GM21723 (cell line): Measurements from ENCODE around the gene PHF20.
"Not testable (repeated sequence)": the region's sequence is repeated elsewhere in the genome, so short reads cannot be mapped to it uniquely, and the experiment has no call there.

Source experiments
- ATAC-seq: cut with Tn5 transposase; IDR thresholded peaks from one replicate; pipeline ENCODE4 v1.9.1; 2021; ENCODE audit warnings: mild to moderate bottlenecking, moderate library complexity; ENCODE audit not compliant: unreplicated experiment

PHF20 gene

DNA sequence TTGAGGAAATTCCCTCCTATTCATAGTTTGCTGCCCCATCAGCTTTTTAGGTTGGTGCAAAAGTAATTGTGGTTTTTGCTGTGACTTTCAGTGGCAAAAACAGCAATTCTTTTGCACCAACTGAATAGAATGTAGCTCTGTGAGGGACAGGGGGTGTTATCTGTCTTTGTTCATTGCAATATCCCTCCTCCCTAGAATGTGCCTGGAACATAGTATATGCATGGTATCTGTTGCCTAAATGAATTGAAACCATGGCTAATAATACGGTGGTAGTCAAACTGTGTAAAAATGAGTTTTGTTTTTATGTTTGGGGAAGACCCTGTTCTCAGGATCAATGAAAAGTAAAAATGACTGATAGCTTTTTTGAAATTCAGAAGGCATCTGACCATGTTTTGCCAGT is 137.4 kb downstream of the PHF20 start:
- no peak for ATAC-seq

DNA sequence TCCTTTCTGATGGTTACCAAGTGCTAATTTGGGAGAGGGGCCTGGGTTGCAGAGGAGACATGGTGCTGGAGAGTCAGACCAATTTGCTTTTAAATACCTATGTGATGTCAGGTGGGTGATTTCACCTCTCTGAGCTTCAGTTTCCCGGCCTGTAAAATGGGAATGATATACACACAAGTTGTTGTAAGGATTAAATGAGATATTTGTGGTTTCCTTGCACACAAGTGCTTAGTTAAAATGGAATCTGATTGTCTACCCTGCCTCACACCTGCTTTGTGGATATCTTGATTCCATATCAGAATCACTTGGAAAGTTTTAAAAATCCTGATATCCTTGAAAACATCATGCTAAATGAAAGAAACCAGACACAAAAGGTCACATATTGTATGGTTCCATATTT is 138.0 kb downstream of the PHF20 start:
- no peak for ATAC-seq

DNA sequence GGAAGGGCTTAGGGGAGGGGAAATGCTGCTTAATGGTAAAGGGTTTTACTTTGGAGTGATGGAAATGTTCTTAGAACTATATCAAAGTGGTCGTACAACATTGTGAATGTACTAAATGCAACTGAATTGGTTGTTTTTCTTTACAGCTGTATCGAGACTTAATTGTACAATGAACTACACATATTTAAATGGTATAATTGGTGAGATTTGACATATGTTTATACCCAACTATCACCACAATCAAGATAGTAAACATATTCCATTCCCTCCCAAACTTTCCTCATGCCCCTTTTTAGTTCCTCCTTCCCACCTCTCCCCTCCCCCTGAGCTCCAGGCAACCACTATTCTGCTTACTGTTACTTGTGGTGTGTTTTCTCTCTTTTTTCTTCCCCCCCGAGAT is 138.4 kb downstream of the PHF20 start:
- ATAC-seq = no peak

DNA sequence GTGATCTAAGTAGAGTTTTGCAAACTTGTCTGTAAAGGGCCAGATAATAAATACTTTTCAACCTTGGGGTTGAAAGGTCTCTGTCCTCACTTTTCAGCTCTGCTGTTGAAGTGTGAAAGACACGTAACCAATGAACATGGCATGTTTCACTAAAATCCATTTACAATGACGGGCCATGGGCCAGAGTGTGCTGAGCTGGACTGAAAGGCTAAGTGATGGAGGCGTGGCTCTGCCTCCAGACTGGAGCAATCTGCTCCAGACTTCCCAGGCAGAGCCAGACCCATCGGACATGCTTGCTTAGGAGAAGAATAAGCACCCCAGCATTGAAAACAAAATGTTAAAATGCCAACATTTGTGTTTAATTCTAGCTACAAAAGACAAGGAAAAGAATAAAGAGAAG is 141.1 kb downstream of the PHF20 start:
- no peak for ATAC-seq

DNA sequence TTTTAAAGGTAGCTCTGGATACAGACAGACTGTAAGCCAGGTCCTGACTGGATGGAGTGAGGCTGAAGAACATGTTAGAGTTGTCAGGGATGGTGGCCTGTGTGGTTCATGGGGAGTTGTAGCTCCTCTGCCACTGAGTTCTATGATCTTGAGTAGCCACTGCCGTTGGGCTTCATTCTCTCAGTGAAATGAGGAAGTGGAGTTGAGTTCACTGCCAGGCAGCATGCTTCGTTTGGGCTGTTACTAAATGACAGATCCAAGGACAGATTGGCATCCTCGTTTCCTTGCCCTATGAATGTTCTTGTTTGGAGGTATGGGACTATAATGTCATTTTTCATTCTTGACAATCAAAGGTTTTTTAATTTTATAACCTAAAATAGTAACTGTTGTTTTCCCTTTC is 145.3 kb downstream of the PHF20 start:
- ATAC-seq = no peak

DNA sequence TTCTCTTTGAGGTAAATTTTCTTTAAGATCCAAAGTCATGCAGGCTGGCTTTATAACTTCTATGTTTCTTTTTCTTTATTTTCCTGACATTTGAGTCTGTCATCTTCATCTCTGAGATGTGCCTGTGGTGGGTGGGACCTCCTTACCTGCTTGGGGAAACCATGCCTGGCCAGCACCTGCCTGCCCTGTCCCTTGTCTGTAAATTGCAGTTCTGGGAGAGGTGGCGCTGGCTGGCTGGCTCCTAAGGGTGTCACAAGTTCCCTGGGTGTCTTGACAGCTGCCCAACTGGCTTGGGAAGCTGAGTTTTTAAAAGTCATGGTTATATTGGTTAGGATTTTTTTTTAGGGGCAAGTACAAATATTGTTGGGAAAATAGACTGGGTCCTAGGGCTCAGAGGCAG is 146.2 kb downstream of the PHF20 start:
- no peak for ATAC-seq

DNA sequence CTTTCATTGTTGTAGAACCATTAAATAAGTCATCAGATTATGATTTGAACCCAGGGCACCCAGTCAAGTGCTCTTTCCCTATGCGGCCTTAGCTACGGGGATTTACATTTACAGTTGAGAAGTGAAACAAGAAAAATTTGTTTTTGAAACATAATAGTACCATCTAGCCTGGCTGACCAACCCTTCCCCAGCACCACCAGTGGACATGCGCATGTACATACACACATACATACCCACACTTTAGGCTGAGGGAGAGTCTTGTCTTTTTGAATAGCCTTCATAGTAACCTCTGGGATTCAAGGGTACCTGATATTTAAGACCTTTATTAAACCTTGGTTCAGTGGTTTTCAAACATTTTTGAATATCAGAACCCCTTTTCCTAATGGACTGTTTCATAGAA is 148.7 kb downstream of the PHF20 start:
- no peak for ATAC-seq

DNA sequence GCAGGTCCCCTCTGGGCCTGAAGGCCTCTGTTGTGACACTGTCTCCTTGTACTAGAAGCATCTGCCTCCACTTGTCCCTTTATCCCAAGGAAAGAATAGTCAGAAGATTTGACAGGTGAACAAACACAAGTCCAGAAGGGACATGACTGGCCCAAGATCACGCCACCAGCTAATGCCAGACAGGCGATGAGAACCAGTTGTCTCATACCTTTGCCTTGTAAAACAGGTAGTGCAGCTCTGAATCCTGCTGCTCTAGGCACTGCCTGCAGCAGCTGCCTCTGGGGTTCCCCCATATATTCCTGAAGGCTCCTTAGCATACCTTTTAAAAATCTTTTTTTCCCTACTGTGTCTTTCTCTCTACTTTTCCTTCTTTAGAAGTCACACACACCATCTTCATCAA is 157.5 kb downstream of the PHF20 start:
- ATAC-seq = no peak

DNA sequence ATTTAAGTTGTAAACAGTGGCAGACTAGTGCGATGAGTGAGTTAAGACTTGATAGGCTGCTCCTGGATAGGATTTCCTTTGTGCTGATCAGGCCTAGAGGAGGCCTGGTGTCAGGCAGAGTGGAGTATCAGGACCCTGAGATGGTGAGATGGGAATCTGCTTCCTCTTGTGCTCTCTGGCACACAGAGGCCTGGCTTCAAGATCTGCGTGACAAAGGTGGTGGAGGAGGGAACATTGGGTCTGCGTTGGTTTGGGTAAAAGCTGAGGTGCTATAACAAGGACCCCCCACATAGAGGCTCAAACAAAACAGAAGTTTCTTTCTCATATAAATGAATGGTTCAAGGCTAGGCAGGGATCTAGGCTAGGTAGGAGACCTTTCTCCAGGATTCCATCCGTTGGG is 162.2 kb downstream of the PHF20 start:
- no peak for ATAC-seq

DNA sequence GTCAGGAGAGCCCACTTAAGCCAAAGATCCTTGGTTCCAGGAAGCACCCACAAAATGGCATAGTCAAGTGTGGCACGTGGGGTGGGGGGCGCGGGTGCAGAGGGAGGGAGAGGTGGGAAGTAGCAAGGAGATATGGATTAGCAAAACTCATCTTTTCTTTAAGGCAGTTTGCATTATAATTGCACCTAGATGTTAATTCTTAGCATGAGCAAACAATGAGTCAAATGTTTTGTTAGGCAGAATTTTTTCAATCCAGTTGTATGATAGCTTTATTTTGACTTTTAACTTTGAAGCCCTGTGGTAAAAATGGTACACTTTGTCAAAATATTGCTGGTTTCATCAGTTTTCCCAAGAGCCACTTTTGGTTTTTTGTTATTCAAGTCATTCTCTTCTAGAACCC is 167.4 kb downstream of the PHF20 start:
- ATAC-seq = no peak

DNA sequence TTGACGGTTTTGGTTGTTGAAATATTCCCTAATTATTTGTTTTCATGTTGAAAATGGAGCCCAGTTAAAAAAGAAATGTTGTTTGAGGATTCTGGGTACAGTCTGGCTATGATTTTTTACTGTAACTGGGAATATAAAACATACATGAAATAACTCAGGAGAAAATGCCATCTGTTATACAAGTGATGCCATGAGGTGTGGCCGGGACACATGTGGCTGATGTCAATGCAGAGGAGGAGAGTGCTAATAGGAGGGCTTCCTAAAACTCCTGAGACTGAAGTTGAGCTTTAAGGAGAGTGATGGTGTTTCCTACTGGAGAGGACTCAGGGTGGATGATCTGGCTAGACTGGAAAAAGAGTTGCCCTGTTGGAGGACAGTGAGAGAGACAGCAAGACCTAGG is 169.8 kb downstream of the PHF20 start:
- no peak for ATAC-seq

DNA sequence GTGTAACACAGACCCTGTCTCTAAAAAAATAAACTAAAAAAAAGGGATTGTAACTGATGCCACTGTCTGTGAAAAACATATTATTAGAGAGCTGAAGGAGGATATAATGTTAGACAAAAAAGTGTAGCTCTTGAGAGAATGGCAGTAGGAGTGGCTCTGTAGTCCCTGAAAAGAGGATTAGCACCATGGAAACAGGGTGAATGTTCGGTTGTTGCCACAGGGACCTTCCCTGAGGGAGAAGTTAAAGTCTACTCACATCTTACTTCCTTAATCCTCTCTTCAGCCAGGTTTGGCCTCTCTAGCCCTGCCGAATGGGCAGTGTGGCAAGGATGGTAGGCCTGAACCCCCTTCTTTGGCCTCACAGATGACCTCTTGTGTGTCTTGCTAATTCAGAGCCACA is 170.4 kb downstream of the PHF20 start:
- ATAC-seq = no peak

DNA sequence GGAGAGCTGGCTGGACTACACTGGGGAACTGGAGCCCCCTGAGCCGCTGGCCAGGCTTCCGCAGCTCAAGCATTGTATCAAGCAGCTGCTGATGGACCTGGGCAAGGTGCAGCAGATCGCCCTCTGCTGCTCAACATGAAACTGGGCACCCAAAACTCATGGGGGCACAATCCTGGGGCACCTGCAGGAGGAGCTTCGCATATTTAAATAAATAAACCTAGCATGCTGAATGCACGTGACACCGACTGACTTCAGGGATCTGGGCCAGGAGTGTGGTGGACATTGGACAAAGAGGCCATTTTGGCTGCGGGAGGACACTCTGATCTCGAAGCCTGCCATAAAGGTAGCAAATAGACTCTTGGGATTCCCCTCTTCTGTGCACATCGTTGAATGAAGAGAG is 175.7 kb downstream of the PHF20 start:
- no peak for ATAC-seq

DNA sequence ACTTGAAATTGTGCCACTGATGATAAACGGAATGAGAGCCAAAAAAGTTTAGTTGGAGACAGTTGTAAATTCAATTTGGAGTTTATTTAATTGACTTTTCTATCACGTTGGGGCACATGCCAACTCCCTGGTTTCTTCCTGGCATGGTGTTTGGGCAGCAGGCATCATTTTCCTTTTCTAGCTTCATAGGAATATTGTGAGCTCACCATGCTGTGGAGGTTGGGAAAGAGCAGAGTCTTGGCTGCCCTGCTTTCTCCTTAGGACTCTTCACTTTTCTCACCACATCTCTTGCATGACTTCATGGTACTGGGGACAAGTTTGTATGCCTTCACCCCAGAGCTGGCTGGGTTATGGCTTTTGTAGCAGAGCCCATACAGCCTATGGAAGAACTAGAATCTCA is 176.1 kb downstream of the PHF20 start:
- no peak for ATAC-seq

DNA sequence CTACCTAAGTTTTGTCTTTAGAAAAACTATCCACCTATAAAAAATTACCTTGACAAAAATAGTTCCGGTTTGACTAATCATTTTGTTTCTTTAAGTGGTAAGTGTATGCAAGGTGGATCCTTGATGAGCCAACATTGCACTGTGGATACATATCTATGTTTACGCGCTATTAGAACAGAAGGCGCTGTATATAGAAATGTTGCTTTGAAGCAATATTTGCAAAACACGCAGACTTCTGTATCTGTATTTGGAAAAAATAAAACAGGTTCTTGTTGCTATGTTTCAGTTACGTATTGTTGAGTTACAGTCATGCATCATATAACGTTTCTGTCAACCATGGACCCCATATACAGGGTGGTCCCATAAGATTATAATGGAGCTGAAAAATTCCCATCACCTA is 178.3 kb downstream of the PHF20 start:
- ATAC-seq = no peak

DNA sequence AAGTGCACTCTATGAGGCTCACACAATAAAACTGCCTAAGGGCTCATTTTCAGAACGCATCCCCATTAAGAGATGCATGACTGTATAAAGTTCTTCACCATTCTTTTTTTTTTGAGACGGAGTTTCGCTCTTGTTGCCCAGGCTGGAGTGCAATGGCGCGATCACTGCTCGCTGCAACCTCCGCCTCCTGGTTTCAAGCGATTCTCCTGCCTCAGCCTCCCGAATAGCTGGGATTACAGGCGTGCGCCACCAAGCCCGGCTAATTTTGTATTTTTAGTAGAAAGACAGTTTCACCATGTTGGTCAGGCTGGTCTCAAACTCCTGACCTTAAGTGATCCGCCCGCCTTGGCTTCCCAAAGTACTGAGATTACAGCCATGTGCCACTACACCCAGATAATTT is 180.3 kb downstream of the PHF20 start:
- not testable (repeated sequence) for ATAC-seq

DNA sequence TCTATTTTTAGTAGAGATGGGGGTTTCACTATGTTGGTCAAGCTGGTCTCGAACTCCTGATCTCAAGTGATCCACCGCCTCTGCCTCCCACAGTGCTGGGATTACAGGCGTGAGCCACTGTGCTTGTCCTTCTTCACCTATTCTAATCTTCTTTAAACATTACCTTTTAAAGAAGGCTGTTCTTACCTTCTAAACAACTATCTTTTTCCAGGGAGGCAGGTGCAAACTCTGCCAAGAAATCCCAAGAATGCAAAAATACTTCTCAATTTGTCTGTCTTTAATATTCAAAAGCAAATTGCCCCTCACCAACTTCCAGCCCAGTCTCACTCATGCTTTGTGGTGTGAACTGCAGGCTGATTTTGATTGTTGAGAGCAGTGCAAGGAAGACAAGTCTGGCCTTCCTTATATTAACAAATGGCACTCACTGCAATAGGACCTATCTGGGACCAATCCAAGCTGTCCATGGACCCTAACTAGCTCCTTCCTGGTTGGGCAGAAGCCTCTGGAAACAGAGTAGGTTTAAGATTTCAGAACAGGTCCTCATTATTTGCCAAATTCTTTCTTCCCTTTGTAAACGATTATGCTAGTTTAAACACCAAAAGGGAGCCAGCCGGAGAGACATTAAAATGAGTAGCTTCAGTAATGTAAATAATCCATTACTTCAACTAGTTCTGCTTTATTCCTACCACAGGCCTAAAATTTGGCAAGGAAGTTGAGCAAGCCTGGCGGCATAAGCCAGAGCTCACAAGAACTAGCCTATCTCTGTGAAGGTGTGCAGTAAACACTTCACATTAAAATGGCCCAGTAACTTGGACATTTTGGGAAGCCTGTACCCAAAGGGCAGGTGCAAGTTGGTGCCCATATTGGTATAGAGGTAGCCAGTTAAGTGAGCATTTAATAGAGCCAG is 180.9 kb downstream of the PHF20 start:
- ATAC-seq = no peak

DNA sequence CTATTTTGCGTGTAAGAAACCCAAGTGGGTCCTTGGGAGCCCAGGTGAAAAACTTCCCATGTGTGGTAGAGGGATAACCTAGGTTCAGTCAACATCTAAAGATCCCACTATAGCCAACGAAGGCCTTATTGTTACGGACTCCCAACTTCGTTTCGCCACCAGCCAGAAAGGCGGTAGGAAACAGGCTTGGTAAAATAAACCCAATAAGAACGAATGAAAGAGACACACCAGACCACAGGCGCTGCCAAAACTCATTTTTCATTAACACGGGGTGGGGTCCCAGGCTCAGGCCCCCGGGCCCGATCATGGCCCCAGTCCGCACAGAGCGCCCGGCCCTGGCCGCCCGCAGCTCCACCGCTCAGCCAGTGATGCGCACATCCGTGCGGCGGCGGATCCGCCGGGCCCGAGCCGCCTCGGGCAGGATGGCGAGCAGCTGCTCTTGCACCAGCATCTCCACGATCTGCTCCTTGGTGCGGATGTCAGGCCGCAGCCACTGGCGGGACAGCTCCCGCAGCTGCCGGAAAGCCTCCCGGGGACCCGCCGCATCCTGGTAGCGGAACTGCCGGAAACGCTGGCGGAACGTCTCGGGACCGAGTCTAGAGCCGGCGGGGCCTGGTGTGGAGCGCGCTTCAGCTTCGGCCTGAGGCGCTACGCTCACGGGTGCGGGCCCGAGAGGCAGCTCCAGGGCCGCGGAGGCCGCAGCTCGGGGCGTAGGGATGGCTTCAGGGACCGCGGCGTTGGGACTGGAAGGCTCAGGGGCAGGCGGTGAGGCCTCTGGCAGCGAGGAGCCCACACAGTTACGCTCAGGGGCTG is 181.8 kb downstream of the PHF20 start:
- peak; percentile 30 for ATAC-seq

DNA sequence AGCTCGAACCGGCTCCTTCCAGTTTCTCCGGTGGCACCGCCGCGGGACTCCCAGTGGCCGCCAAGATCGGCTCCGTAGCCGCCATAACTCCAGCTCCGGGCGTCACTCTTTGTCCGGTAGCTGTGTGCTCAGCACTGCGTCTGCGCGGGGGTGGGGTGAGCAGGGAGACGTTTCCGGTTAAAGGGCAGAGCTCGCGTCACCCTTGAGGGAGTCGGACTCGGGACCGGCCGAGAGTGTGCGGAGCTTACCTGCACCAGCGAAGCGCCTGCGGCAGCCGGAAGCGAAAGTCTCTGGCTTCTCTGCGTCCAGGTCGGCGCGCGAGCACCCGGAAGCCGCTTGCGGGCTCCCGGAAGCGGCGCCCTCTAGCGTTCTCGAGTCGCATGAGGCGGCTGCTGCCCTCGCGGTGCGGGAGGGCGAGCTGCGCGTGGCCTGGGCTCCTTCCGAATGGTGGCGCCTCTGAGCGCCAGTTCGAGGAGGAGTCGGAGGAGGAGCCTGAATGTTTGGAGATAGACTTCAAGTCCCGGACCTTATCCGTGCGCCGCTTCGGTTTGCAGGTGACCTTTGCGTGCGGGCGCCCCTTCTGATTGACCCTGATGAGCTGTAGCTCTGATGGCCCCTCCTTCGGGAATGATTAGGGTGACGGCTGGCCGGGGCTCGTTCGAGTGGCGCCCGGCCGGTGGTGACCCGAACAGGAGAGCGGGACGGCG is 182.5 kb downstream of the PHF20 start, which contains the start of gene SCAND1:
SCAND1 (minus strand) TSS at position 303 of the 707 bp plus-strand sequence; CDS start at position 85, 218 bp downstream.
- ATAC-seq = peak; percentile 87

DNA sequence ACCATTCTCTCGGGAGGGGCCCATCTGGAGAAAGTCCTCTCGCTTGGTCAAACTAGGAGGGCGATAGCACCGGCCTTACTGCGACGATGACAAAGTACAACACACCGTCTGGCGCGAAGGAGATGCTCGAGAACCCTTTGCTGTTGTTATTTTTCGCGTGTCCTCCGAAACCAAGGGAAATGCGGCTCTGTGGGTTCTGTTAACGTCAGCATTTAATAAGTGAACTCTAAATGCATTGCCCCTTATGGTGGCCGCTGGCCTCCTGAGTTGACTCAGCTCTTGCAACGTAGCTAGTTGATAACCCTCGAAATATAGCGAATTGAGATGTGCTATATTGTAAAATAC is 183.1 kb downstream of the PHF20 start:
- ATAC-seq = no peak

DNA sequence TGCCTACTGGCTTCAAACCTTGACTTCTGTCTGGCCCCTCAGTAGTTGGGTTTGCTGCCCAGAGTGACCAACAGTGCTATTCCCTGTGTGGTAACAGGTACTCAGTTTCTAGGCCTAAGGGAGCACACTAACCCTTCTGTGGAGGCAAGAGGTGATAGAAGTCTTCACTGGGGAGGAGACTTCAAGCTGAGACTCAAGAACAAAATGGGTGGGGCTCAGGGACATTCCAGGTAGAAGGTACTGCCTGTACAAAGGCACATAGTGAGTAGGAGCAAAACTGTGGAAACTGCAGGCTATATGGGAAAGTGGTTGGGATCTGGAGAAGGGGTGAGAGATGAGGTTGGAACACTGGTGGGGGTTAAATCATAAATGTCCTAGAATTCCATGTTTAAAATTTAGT is 184.8 kb downstream of the PHF20 start:
- no peak for ATAC-seq
